ENCODE data around the gene URAD. TPM values are rescaled to one million over a fixed set of nuclear protein-coding genes. Genes with fewer than 3 reads are reported as not detected.

Gene URAD
- total and polyA plus RNA-seq, 12 donors, result not detected

GRCh38 chr13:27977476-27978300 lies 10.8 kb downstream of the URAD start:
- H3K36me3 ChIP-seq (replicated peaks in 1 of 2), result no peaks in the 10 kb centered on the region
- H3K27me3 ChIP-seq, result peaks cover 84% of the 10 kb centered on the region
- no peak overlapping the region for H3K27ac ChIP-seq
- TF ChIP-seq, protein P1, sequence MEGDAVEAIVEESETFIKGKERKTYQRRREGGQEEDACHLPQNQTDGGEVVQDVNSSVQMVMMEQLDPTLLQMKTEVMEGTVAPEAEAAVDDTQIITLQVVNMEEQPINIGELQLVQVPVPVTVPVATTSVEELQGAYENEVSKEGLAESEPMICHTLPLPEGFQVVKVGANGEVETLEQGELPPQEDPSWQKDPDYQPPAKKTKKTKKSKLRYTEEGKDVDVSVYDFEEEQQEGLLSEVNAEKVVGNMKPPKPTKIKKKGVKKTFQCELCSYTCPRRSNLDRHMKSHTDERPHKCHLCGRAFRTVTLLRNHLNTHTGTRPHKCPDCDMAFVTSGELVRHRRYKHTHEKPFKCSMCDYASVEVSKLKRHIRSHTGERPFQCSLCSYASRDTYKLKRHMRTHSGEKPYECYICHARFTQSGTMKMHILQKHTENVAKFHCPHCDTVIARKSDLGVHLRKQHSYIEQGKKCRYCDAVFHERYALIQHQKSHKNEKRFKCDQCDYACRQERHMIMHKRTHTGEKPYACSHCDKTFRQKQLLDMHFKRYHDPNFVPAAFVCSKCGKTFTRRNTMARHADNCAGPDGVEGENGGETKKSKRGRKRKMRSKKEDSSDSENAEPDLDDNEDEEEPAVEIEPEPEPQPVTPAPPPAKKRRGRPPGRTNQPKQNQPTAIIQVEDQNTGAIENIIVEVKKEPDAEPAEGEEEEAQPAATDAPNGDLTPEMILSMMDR (IDR thresholded peaks at IDR 0.05), result no peak
- no peak for TF ChIP-seq POLR2A (IDR thresholded peaks at IDR 0.05)
- 1 to 4% (median 2%) methylated on average over 32 to 80 of the region's 80 CpGs for WGBS, 4 donors
- no peaks in the 10 kb centered on the region for H3K9me3 ChIP-seq (replicated peaks in 1 of 3)
- intact Hi-C loops (cut with DNase I), result no loop called here
- DNase-seq, result no peak
- no peaks in the 10 kb centered on the region for H3K4me1 ChIP-seq (replicated peaks in 1 of 2)
- H3K4me3 ChIP-seq, result no peak overlapping the region

- intact Hi-C loops (cut with DNase I), result no loop called here
- WGBS, 4 donors, result 15 to 24% (median 17%) methylated on average over 12 of the region's 12 CpGs
- Histone ChIP-seq H3K4me3 (no peak overlapping the region), H3K27ac (no peak overlapping the region), H3K27me3 (peaks cover 84% of the 10 kb centered on the region), H3K36me3 (replicated peaks in 1 of 2) (no peaks in the 10 kb centered on the region), H3K4me1 (replicated peaks in 1 of 2) (no peaks in the 10 kb centered on the region), H3K9me3 (replicated peaks in 1 of 3) (no peaks in the 10 kb centered on the region)
- TF ChIP-seq POLR2A (IDR thresholded peaks at IDR 0.05), result no peak
- DNase-seq, result no peak
Measured at GRCh38 chr13:27976362-27977091, 12.0 kb downstream of the URAD start.

- H3K36me3 ChIP-seq (replicated peaks in 1 of 2), result no peaks in the 10 kb centered on the region
- no peaks in the 10 kb centered on the region for H3K4me1 ChIP-seq (replicated peaks in 1 of 2)
- H3K27me3 ChIP-seq, result peaks cover 84% of the 10 kb centered on the region
- no peaks in the 10 kb centered on the region for H3K9me3 ChIP-seq (replicated peaks in 1 of 3)
- WGBS, 4 donors, result 2 to 5% (median 4%) methylated on average over 16 to 51 of the region's 51 CpGs
- H3K4me3 ChIP-seq, result no peak overlapping the region
- DNase-seq, result no peak
- TF ChIP-seq, protein P1 (IDR thresholded peaks at IDR 0.05), result no peak
- no peak for TF ChIP-seq POLR2A (IDR thresholded peaks at IDR 0.05)
- no peak overlapping the region for H3K27ac ChIP-seq
- intact Hi-C loops (cut with DNase I), result no loop called here
Measured at GRCh38 chr13:27975564-27976361, 12.7 kb downstream of the URAD start.

- DNase-seq, result peak in 1 of 7 donors; percentile 11
- intact Hi-C loops (cut with DNase I), result no loop called here
- no peak overlapping the region for H3K4me3 ChIP-seq
- no peaks in the 10 kb centered on the region for H3K36me3 ChIP-seq (replicated peaks in 1 of 2)
- peaks cover 85% of the 10 kb centered on the region for H3K27me3 ChIP-seq
- no peaks in the 10 kb centered on the region for H3K4me1 ChIP-seq (replicated peaks in 1 of 2)
- TF ChIP-seq, protein P1 (IDR thresholded peaks at IDR 0.05), result no peak
- TF ChIP-seq POLR2A (IDR thresholded peaks at IDR 0.05), result no peak
- WGBS, 4 donors, result 12 to 21% (median 17%) methylated on average over 7 of the region's 7 CpGs
- no peak overlapping the region for H3K27ac ChIP-seq
- no peaks in the 10 kb centered on the region for H3K9me3 ChIP-seq (replicated peaks in 1 of 3)
Measured at GRCh38 chr13:27973961-27974662, 14.4 kb downstream of the URAD start.

All from adrenal gland (tissue), 12 donors.